GM21737 (cell line): ENCODE data around the gene EDNRB.
"Not testable (repeated sequence)": the region's sequence is repeated elsewhere in the genome, so short reads cannot be mapped to it uniquely, and the experiment has no call there.

ENCODE experiments used
- ATAC-seq: cut with Tn5 transposase; IDR thresholded peaks from one replicate; pipeline ENCODE4 v1.9.1; 2021; ENCODE audit warnings: mild to moderate bottlenecking, moderate library complexity; ENCODE audit not compliant: unreplicated experiment

Gene EDNRB

DNA sequence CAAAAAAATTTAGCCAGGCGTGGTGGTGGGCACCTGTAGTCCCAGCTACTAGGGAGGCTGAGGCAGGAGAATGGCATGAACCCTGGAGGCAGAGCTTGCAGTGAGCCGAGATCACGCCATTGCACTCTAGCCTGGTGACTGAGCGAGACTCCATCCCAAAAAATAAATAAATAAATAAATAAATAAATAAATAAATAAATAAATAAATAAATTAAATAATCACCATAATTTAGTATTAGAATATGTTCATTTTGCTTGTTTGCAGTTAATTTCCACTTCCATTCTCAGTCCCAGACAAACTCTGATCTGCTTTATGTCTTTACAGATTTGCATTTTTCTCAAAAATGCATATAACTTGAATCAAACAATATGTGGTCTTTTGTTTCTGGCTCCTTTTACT is 70.6 kb downstream of the EDNRB start:
- not testable (repeated sequence) for ATAC-seq

DNA sequence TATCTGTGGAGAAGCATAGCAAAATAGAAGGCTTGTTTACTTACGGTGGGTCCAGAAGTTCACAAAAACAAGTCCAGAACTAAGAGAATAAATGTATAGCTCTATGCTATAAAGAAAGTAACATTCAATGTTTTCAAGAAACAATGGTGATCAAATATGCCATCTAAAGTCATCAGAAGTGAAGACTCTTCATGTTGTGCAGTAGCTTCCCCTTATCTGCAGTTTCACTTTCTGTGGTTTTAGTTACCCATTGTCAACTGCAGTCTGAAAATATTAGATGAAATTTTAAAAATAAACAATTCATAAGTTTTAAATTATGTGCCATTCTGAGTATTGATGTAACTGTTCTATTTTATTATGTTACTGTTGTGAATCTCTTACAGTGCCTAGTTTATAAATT is 72.5 kb downstream of the EDNRB start:
- ATAC-seq = no peak
